HEK293 (cell line): ENCODE measurements around the gene HSD17B1.
"Not testable (repeated sequence)": the region's sequence is repeated elsewhere in the genome, so short reads cannot be mapped to it uniquely, and the experiment has no call there.

ENCODE experiments used
- CTCF ChIA-PET: fragments of 350-600 bp; formaldehyde crosslinking; extraction: SDS; loops from one replicate; lab custom pipeline; 2021; ENCODE audit warnings: antibody characterized with exemption; lab: Yijun Ruan, JAX
- POLR2A ChIA-PET: fragments of 300-600 bp; formaldehyde crosslinking; extraction: SDS; loops from one replicate; lab custom pipeline; 2020; ENCODE audit warnings: antibody characterized with exemption, inconsistent platforms; lab: Yijun Ruan, JAX
- H3K27ac ChIP-seq: fragments of 200-500 bp; sonication (Bioruptor generic); 2 replicates; pipeline ENCODE4 v1.5.1; 2014; ENCODE audit warnings: low read depth, low read length, control low read depth, inconsistent platforms; ENCODE audit errors: extremely low read depth
- H3K36me3 ChIP-seq, 2 experiments: fragments of 200-500 bp in 1 of 2; sonication (Bioruptor generic) in 1 of 2; 1 replicate in 1 of 2; 2 replicates in 1 of 2; pipeline ENCODE4 v1.5.1; 2014 to 2017; ENCODE audit warnings: inconsistent platforms in 2 of 2, low read length in 2 of 2; ENCODE audit not compliant: control insufficient read depth in 2 of 2, insufficient read depth in 1 of 2
- H3K4me1 ChIP-seq: fragments of 200-500 bp; sonication (Bioruptor generic); 2 replicates; pipeline ENCODE4 v1.5.1; 2014; ENCODE audit warnings: mild to moderate bottlenecking, low read length, inconsistent platforms; ENCODE audit not compliant: control insufficient read depth, insufficient read depth
- H3K4me3 ChIP-seq: 2 replicates; pipeline ENCODE4 v1.5.1; 2011; ENCODE audit warnings: low read depth, mild to moderate bottlenecking, control low read depth, low read length, moderate library complexity
- H3K9me3 ChIP-seq: fragments of 200-500 bp; sonication (Bioruptor generic); 2 replicates; pipeline ENCODE4 v1.5.1; 2014; ENCODE audit warnings: low read depth, low read length, inconsistent platforms; ENCODE audit not compliant: control insufficient read depth, insufficient read depth
- GLIS2 ChIP-seq: fragments of 450-650 bp; formaldehyde crosslinking; IDR thresholded peaks from 2 replicates; pipeline ENCODE4 v1.5.1; 2016; ENCODE audit warnings: missing biosample characterization, missing genetic modification characterization
- PRDM1 ChIP-seq: fragments of 450-650 bp; formaldehyde crosslinking; IDR thresholded peaks from 2 replicates; pipeline ENCODE4; 2016; ENCODE audit warnings: missing biosample characterization, missing genetic modification characterization
- PRDM10 ChIP-seq: fragments of 450-650 bp; formaldehyde crosslinking; IDR thresholded peaks from 2 replicates; pipeline ENCODE4 v1.5.1; 2016; ENCODE audit warnings: missing biosample characterization, missing genetic modification characterization
- ZBTB21 ChIP-seq: fragments of 450-650 bp; formaldehyde crosslinking; IDR thresholded peaks from 2 replicates; pipeline ENCODE4 v1.5.1; 2017; ENCODE audit warnings: missing biosample characterization, missing genetic modification characterization
- ZBTB26 ChIP-seq: fragments of 450-650 bp; formaldehyde crosslinking; optimal IDR thresholded peaks from 2 replicates; pipeline ENCODE3; 2016; ENCODE audit warnings: missing biosample characterization, mild to moderate bottlenecking, missing genetic modification characterization
- ZNF114 ChIP-seq: fragments of 450-650 bp; formaldehyde crosslinking; IDR thresholded peaks from 2 replicates; pipeline ENCODE4 v1.5.0; 2017; ENCODE audit warnings: missing biosample characterization, missing genetic modification characterization
- ZNF24 ChIP-seq: fragments of 450-650 bp; formaldehyde crosslinking; IDR thresholded peaks from 2 replicates; pipeline ENCODE4 v1.5.1; 2016; ENCODE audit warnings: missing biosample characterization, missing genetic modification characterization
- ZNF433 ChIP-seq: fragments of 450-650 bp; formaldehyde crosslinking; IDR thresholded peaks from 2 replicates; pipeline ENCODE4 v1.5.1; 2016; ENCODE audit warnings: missing biosample characterization, missing genetic modification characterization, low read depth
- ZNF571 ChIP-seq: fragments of 450-650 bp; formaldehyde crosslinking; IDR thresholded peaks from 2 replicates; pipeline ENCODE4 v1.5.0; 2017; ENCODE audit warnings: missing biosample characterization, missing genetic modification characterization
- ZNF623 ChIP-seq: fragments of 450-650 bp; formaldehyde crosslinking; IDR thresholded peaks from 2 replicates; pipeline ENCODE4 v1.5.1; 2016; ENCODE audit warnings: missing biosample characterization, missing genetic modification characterization
- ZNF792 ChIP-seq: fragments of 450-650 bp; formaldehyde crosslinking; IDR thresholded peaks from 2 replicates; pipeline ENCODE4 v1.5.1; 2016; ENCODE audit warnings: missing biosample characterization, missing genetic modification characterization
- TF ChIP-seq, protein P1 (sequence below): fragments of 450-650 bp; formaldehyde crosslinking; IDR thresholded peaks from 2 replicates; pipeline ENCODE4 v1.5.1; 2016; ENCODE audit warnings: missing biosample characterization, missing genetic modification characterization
- TF ChIP-seq, protein P2 (sequence below): fragments of 450-650 bp; formaldehyde crosslinking; IDR thresholded peaks from 2 replicates; pipeline ENCODE4 v1.5.1; 2016; ENCODE audit warnings: missing biosample characterization, missing genetic modification characterization

Gene HSD17B1

DNA sequence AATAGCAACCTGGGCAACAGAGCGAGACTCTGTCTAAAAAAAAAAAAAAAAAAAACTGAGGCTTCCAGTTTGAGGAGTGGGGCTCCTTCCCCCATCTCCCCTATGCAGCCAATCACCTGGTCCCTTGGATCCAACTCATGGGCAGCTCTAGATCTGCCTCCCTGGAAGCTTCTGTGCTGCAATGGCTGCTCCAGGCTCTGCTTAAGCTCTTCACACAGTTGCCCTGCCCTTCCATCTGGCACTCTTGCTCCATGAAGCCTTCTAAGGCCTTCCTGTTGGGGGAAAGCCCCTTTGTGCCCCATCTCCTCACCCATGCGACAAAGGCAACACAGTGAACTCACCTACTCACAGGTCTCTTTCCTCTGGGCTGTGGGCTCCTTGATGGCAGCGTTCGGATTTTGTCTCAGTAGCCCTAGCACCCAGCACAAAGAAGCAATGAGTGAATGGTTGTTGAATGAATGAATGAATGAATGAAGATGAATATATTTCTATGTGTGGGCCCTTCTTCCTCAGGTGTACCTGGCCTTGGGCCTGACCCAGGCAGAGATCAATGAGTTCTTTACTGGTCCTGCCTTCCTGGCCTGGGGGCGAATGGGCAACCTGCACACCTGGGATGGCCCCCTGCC is 14.8 kb upstream of the HSD17B1 start:
- ChIA-PET POLR2A (interaction anchor here (1.3 to 2.7 kb wide), 2 partner anchors 10 to 18 kb away, joined by 3 to 20 read pairs; no protein-coding TSS in a partner anchor), CTCF (interaction anchor here (0.6 to 4.1 kb wide), 5 partner anchors 9 to 695 kb away, joined by 3 to 19 read pairs (median 4); no protein-coding TSS in a partner anchor)
- Histone ChIP-seq H3K9me3 (no peaks in the 10 kb centered on the region), H3K27ac (no peak overlapping the region), H3K4me3 (no peak overlapping the region), H3K36me3 (peaks cover 17 to 41% of the 10 kb centered on the region in 2 experiments; a peak in 2 of 3 replicates), H3K4me1 (peaks cover 10% of the 10 kb centered on the region)
- TF ChIP-seq, protein P1, sequence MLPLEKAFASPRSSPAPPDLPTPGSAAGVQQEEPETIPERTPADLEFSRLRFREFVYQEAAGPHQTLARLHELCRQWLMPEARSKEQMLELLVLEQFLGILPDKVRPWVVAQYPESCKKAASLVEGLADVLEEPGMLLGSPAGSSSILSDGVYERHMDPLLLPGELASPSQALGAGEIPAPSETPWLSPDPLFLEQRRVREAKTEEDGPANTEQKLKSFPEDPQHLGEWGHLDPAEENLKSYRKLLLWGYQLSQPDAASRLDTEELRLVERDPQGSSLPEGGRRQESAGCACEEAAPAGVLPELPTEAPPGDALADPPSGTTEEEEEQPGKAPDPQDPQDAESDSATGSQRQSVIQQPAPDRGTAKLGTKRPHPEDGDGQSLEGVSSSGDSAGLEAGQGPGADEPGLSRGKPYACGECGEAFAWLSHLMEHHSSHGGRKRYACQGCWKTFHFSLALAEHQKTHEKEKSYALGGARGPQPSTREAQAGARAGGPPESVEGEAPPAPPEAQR (tag by site-specific recombination) = no peak
- TF ChIP-seq ZNF24 (tag by site-specific recombination) = 0 out of 2 replicates have a peak, but pooled peaks have one; percentile 23

GRCh38 chr17:42538482-42538881 is 14.2 kb upstream of the HSD17B1 start:
- Histone ChIP-seq H3K36me3 (peaks cover 17 to 47% of the 10 kb centered on the region in 2 experiments; a peak in 2 of 3 replicates), H3K4me3 (no peak overlapping the region), H3K4me1 (peaks cover 10% of the 10 kb centered on the region), H3K9me3 (no peaks in the 10 kb centered on the region), H3K27ac (no peak overlapping the region)
- CTCF ChIA-PET = interaction anchor here (0.6 to 1.0 kb wide), 4 partner anchors 9 to 695 kb away, joined by 3 to 4 read pairs (median 4); no protein-coding TSS in a partner anchor
- POLR2A ChIA-PET = interaction anchor here (1.3 kb wide), 1 partner anchor 19 kb away, joined by 3 read pairs; no protein-coding TSS in a partner anchor
- TF ChIP-seq GLIS2 = no peak
- TF ChIP-seq ZNF114 (tag by site-specific recombination) = no peak
- TF ChIP-seq ZBTB21 = no peak
- no peak for TF ChIP-seq ZNF623 (tag by site-specific recombination)
- no peak for TF ChIP-seq ZBTB26 (tag by site-specific recombination)
- TF ChIP-seq ZNF433 (tag by site-specific recombination) = no peak
- no peak for TF ChIP-seq ZNF571 (tag by site-specific recombination)
- no peak for TF ChIP-seq ZNF792
- TF ChIP-seq, protein P2, sequence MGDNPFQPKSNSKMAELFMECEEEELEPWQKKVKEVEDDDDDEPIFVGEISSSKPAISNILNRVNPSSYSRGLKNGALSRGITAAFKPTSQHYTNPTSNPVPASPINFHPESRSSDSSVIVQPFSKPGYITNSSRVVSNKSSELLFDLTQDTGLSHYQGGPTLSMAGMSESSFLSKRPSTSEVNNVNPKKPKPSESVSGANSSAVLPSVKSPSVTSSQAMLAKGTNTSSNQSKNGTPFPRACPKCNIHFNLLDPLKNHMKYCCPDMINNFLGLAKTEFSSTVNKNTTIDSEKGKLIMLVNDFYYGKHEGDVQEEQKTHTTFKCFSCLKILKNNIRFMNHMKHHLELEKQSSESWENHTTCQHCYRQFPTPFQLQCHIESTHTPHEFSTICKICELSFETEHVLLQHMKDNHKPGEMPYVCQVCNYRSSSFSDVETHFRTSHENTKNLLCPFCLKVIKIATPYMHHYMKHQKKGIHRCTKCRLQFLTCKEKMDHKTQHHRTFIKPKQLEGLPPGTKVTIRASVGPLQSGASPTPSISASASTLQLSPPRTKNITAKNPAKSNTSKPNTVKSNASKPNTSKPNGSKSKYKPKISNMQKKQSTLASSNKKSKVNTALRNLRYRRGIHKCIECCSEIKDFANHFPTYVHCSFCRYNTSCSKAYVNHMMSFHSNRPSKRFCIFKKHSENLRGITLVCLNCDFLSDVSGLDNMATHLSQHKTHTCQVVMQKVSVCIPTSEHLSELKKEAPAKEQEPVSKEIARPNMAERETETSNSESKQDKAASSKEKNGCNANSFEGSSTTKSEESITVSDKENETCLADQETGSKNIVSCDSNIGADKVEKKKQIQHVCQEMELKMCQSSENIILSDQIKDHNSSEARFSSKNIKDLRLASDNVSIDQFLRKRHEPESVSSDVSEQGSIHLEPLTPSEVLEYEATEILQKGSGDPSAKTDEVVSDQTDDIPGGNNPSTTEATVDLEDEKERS (tag by site-specific recombination) = no peak

- CTCF ChIA-PET = interaction anchor here (1.1 to 1.6 kb wide), 2 partner anchors 10 to 20 kb away, joined by 3 to 5 read pairs; no protein-coding TSS in a partner anchor
- H3K27ac ChIP-seq, H3K4me1 ChIP-seq, H3K9me3 ChIP-seq, H3K4me3 ChIP-seq: not testable (repeated sequence)
- POLR2A ChIA-PET = interaction anchor here (0.5 to 1.9 kb wide), 6 partner anchors 11 to 49 kb away, joined by 3 to 12 read pairs (median 3); partner anchors contain the start of gene MLX
- TF ChIP-seq PRDM1 (tag by site-specific recombination) = peak; percentile 92
- peak; percentile 50 for TF ChIP-seq PRDM10
- peaks cover 20 to 57% of the 10 kb centered on the region in 2 experiments; a peak in 2 of 3 replicates for H3K36me3 ChIP-seq
Measured at GRCh38 chr17:42540558-42540957, 12.2 kb upstream of the HSD17B1 start.
